Natural killer cell (primary cell): ENCODE data around the gene CASD1. TPM values are rescaled to one million over a fixed set of nuclear protein-coding genes. Genes with fewer than 3 reads are reported as not detected.

ENCODE experiments used
- ATAC-seq, 3 donors: fragments of 150-1000 bp in 2 of 3; fragments of 200-7000 bp in 1 of 3; cut with Tn5 transposase; 1 replicate in 1 of 3; 2 replicates in 2 of 3; pipeline ENCODE4 v1.10.0; 2021; ENCODE audit warnings: mild to moderate bottlenecking in 2 of 3, moderate library complexity in 2 of 3
- DNase-seq, 2 donors: peaks; one replicate each; pipeline versions ENCODE4 v3.0.0 to v3.0.0-alpha.2; 2013 to 2021; ENCODE audit warnings: mixed read lengths in 1 of 2
- H3K27ac ChIP-seq: one replicate; pipeline ENCODE4 v1.5.1; 2013; ENCODE audit warnings: mild to moderate bottlenecking, low read length
- H3K27me3 ChIP-seq: one replicate; pipeline ENCODE4 v1.6.1; 2013; ENCODE audit warnings: low read length; ENCODE audit not compliant: control insufficient read depth, insufficient read depth
- H3K36me3 ChIP-seq: one replicate; pipeline ENCODE4 v1.6.1; 2013; ENCODE audit warnings: low read length; ENCODE audit not compliant: control insufficient read depth, insufficient read depth
- H3K4me1 ChIP-seq: one replicate; pipeline ENCODE4 v1.6.1; 2013; ENCODE audit warnings: low read length; ENCODE audit not compliant: control insufficient read depth, insufficient read depth
- H3K4me3 ChIP-seq: one replicate; pipeline ENCODE4 v1.5.1; 2013; ENCODE audit warnings: low read length
- H3K9me3 ChIP-seq: one replicate; pipeline ENCODE4 v1.6.1; 2013; ENCODE audit warnings: low read length; ENCODE audit not compliant: control insufficient read depth, insufficient read depth
- H3K27ac Mint-ChIP-seq, 2 donors: one replicate each; pipeline ENCODE4 v1.8.0; 2022; ENCODE audit warnings: mild to moderate bottlenecking in 2 of 2, mixed read lengths in 2 of 2, moderate library complexity in 1 of 2
- H3K27me3 Mint-ChIP-seq, 2 donors: one replicate each; pipeline ENCODE4 v1.8.0; 2022; ENCODE audit warnings: low read depth in 2 of 2, mixed read lengths in 2 of 2
- H3K36me3 Mint-ChIP-seq: one replicate; pipeline ENCODE4 v1.8.0; 2022; ENCODE audit warnings: mixed read lengths
- H3K4me1 Mint-ChIP-seq, 2 donors: one replicate each; pipeline ENCODE4 v1.8.0; 2022; ENCODE audit warnings: mixed read lengths in 2 of 2
- H3K4me3 Mint-ChIP-seq: one replicate; pipeline ENCODE4 v1.8.0; 2022; ENCODE audit warnings: mild to moderate bottlenecking, moderate library complexity, mixed read lengths
- H3K9me3 Mint-ChIP-seq, 2 donors: one replicate each; pipeline ENCODE4 v1.8.0; 2022; ENCODE audit warnings: mixed read lengths in 2 of 2
- CTCF ChIP-seq: fragments of 200-600 bp; IDR thresholded peaks from one replicate; pipeline ENCODE4 v1.8.0; 2022; ENCODE audit warnings: antibody characterized with exemption
- WGBS: methylation state at CpG from one replicate; pipeline ENCODE4 v1.1.7; 2013; ENCODE audit warnings: missing lambda C conversion rate; ENCODE audit not compliant: insufficient coverage; 5-methylcytosine and 5-hydroxymethylcytosine counted together
- intact Hi-C: fragments of 100-400 bp; cut with micrococcal nuclease; formaldehyde crosslinking; loops from one replicate; pipeline ENCODE4 v1.14.2; 2022
- total RNA-seq, 4 donors: library from RNA; stranded (reverse); fragments of 120-200 nt in 1 of 4; gene quantifications; one replicate each; pipeline versions ENCODE4 v1.2.3 to v1.2.4, GENCODE V29; 2013 to 2022

Gene CASD1
- total RNA-seq, 3 donors from 2014 or later (not counting 1 experiment from before 2014, with no cell fraction given): 23.7 to 32.1 (median 26.0) TPM

- no peak for TF ChIP-seq CTCF
- H3K27ac ChIP-seq: no peak overlapping the region
- intact Hi-C loops: no loop called here
- Mint-ChIP-seq H3K27ac (no peak overlapping the region), H3K4me1 (no peaks in the 10 kb centered on the region), H3K36me3 (no peaks in the 10 kb centered on the region), H3K4me3 (no peak overlapping the region), H3K27me3 (peaks cover 22 to 23% of the 10 kb centered on the region in 2 donors), H3K9me3 (no peaks in the 10 kb centered on the region)
- 75% methylated on average over 3 of the region's 3 CpGs for WGBS
- no peaks in the 10 kb centered on the region for H3K9me3 ChIP-seq
- no peaks in the 10 kb centered on the region for H3K4me1 ChIP-seq
- no peak overlapping the region for H3K4me3 ChIP-seq
- ATAC-seq: no peak
- no peak for DNase-seq
- H3K27me3 ChIP-seq: peaks cover 3% of the 10 kb centered on the region
- no peaks in the 10 kb centered on the region for H3K36me3 ChIP-seq
Measured at GRCh38 chr7:94491410-94491809, 18.2 kb upstream of the CASD1 start.

GRCh38 chr7:94492601-94493000 lies 17.0 kb upstream of the CASD1 start:
- Mint-ChIP-seq H3K27ac (no peak overlapping the region), H3K4me1 (no peaks in the 10 kb centered on the region), H3K36me3 (no peaks in the 10 kb centered on the region), H3K9me3 (no peaks in the 10 kb centered on the region), H3K4me3 (no peak overlapping the region), H3K27me3 (peaks cover 17 to 24% of the 10 kb centered on the region in 2 donors)
- Histone ChIP-seq H3K4me3 (no peak overlapping the region), H3K9me3 (no peaks in the 10 kb centered on the region), H3K4me1 (no peaks in the 10 kb centered on the region), H3K27me3 (peaks cover 3% of the 10 kb centered on the region), H3K27ac (no peak overlapping the region), H3K36me3 (no peaks in the 10 kb centered on the region)
- ATAC-seq (no peak), DNase-seq (no peak)
- intact Hi-C loops: no loop called here
- no peak for TF ChIP-seq CTCF
- no CpG with 5 or more reads among the region's 2 CpGs for WGBS

GRCh38 chr7:94497874-94498670 lies 11.5 kb upstream of the CASD1 start:
- intact Hi-C loops: no loop called here
- H3K36me3 Mint-ChIP-seq: no peaks in the 10 kb centered on the region
- Histone ChIP-seq H3K9me3 (no peaks in the 10 kb centered on the region), H3K4me3 (no peak overlapping the region), H3K36me3 (no peaks in the 10 kb centered on the region), H3K27ac (no peak overlapping the region), H3K27me3 (peaks cover 3% of the 10 kb centered on the region), H3K4me1 (no peaks in the 10 kb centered on the region)
- peaks cover 7 to 51% of the 10 kb centered on the region in 2 donors for H3K27me3 Mint-ChIP-seq
- no peaks in the 10 kb centered on the region for H3K4me1 Mint-ChIP-seq
- WGBS: 74% methylated on average over 2 of the region's 2 CpGs
- DNase-seq (no peak), ATAC-seq (no peak)
- no peak overlapping the region for H3K4me3 Mint-ChIP-seq
- no peaks in the 10 kb centered on the region for H3K9me3 Mint-ChIP-seq
- H3K27ac Mint-ChIP-seq: no peak overlapping the region
- no peak for TF ChIP-seq CTCF

DNA sequence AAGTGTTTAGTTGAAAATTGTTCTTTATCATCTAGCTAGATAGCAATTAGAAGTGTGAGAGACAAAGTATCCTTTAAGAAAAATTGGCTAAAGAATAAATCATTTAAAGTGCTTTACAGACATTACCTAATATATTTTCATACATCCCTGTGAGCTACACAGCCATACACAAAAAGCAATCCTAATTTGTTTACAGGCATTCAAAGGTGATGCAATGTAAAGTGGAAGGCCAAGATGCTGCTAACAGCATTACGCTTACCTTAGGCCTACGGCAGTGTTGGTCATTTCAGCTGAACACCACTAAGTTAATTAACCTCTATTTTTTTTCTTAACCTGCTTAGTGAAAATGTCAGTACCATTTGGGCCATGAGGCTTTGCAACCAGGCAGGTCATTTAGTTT lies 10.7 kb upstream of the CASD1 start:
- Histone ChIP-seq H3K36me3 (no peaks in the 10 kb centered on the region), H3K4me1 (no peaks in the 10 kb centered on the region), H3K4me3 (no peak overlapping the region), H3K9me3 (no peaks in the 10 kb centered on the region), H3K27me3 (peaks cover 3% of the 10 kb centered on the region), H3K27ac (no peak overlapping the region)
- no peaks in the 10 kb centered on the region for H3K9me3 Mint-ChIP-seq
- 98% methylated on average over 2 of the region's 2 CpGs for WGBS
- DNase-seq: no peak
- TF ChIP-seq CTCF: no peak
- no peak overlapping the region for H3K27ac Mint-ChIP-seq
- H3K36me3 Mint-ChIP-seq: no peaks in the 10 kb centered on the region
- no peaks in the 10 kb centered on the region for H3K4me1 Mint-ChIP-seq
- no peak overlapping the region for H3K4me3 Mint-ChIP-seq
- ATAC-seq: no peak
- intact Hi-C loops: no loop called here
- H3K27me3 Mint-ChIP-seq: peaks cover 11 to 51% of the 10 kb centered on the region in 2 donors
